Measurements from ENCODE around the gene TMPRSS2. TPM values are rescaled to one million over a fixed set of nuclear protein-coding genes. Genes with fewer than 3 reads are reported as not detected.

The TMPRSS2 gene
- total RNA-seq, 3 donors from 2014 or later (not counting 1 experiment from before 2014, with no cell fraction given), result not detected

- H3K27ac Mint-ChIP-seq, result no peak overlapping the region
- Histone ChIP-seq H3K4me1 (ENCODE audit: control insufficient read depth, insufficient read depth, low read length) (no peaks in the 10 kb centered on the region), H3K4me3 (ENCODE audit: low read length) (no peak overlapping the region), H3K27ac (ENCODE audit: low read length) (no peak overlapping the region), H3K9me3 (ENCODE audit: control insufficient read depth, insufficient read depth, low read length) (no peaks in the 10 kb centered on the region), H3K36me3 (ENCODE audit: control insufficient read depth, insufficient read depth, low read length) (no peaks in the 10 kb centered on the region), H3K27me3 (ENCODE audit: control insufficient read depth, insufficient read depth, low read length) (no peaks in the 10 kb centered on the region)
- H3K4me3 Mint-ChIP-seq, result no peak overlapping the region
- ATAC-seq (no peak), DNase-seq (no peak)
- WGBS (ENCODE audit: insufficient coverage), result 83% methylated on average over 8 of the region's 8 CpGs
- H3K9me3 Mint-ChIP-seq, result no peaks in the 10 kb centered on the region
- no peak for TF ChIP-seq CTCF (IDR thresholded peaks at IDR 0.05)
- no peaks in the 10 kb centered on the region for H3K4me1 Mint-ChIP-seq
- no peaks in the 10 kb centered on the region for H3K36me3 Mint-ChIP-seq
- H3K27me3 Mint-ChIP-seq (ENCODE audit: low read depth in 2 of 2), result peaks cover 5 to 9% of the 10 kb centered on the region in 2 donors
- intact Hi-C loops (cut with micrococcal nuclease), result no loop called here
Measured at GRCh38 chr21:41548781-41549180, 40.8 kb upstream of the TMPRSS2 start.

GRCh38 chr21:41547111-41547510, 39.2 kb upstream of the TMPRSS2 start:
- H3K4me1 ChIP-seq (ENCODE audit: control insufficient read depth, insufficient read depth, low read length), result no peaks in the 10 kb centered on the region
- ATAC-seq, result no peak
- no peaks in the 10 kb centered on the region for H3K27me3 ChIP-seq (ENCODE audit: control insufficient read depth, insufficient read depth, low read length)
- H3K36me3 ChIP-seq (ENCODE audit: control insufficient read depth, insufficient read depth, low read length), result no peaks in the 10 kb centered on the region
- DNase-seq, result no peak
- Mint-ChIP-seq H3K36me3 (no peaks in the 10 kb centered on the region), H3K27me3 (ENCODE audit: low read depth in 2 of 2) (peaks cover 9 to 10% of the 10 kb centered on the region in 2 donors), H3K4me3 (no peak overlapping the region), H3K9me3 (no peaks in the 10 kb centered on the region), H3K4me1 (no peaks in the 10 kb centered on the region), H3K27ac (no peak overlapping the region)
- no peak overlapping the region for H3K27ac ChIP-seq (ENCODE audit: low read length)
- intact Hi-C loops (cut with micrococcal nuclease), result no loop called here
- H3K4me3 ChIP-seq (ENCODE audit: low read length), result no peak overlapping the region
- H3K9me3 ChIP-seq (ENCODE audit: control insufficient read depth, insufficient read depth, low read length), result no peaks in the 10 kb centered on the region
- TF ChIP-seq CTCF (IDR thresholded peaks at IDR 0.05), result no peak
- 86% methylated on average over 3 of the region's 3 CpGs for WGBS (ENCODE audit: insufficient coverage)

- no peak for TF ChIP-seq CTCF (IDR thresholded peaks at IDR 0.05)
- no peaks in the 10 kb centered on the region for H3K27me3 ChIP-seq (ENCODE audit: control insufficient read depth, insufficient read depth, low read length)
- intact Hi-C loops (cut with micrococcal nuclease), result no loop called here
- H3K27ac ChIP-seq (ENCODE audit: low read length), result no peak overlapping the region
- no peaks in the 10 kb centered on the region for H3K4me1 ChIP-seq (ENCODE audit: control insufficient read depth, insufficient read depth, low read length)
- H3K4me3 ChIP-seq (ENCODE audit: low read length), result no peak overlapping the region
- Mint-ChIP-seq H3K9me3 (no peaks in the 10 kb centered on the region), H3K4me1 (no peaks in the 10 kb centered on the region), H3K36me3 (no peaks in the 10 kb centered on the region), H3K4me3 (no peak overlapping the region), H3K27me3 (ENCODE audit: low read depth in 2 of 2) (peaks cover 9 to 19% of the 10 kb centered on the region in 2 donors), H3K27ac (no peak overlapping the region)
- no peaks in the 10 kb centered on the region for H3K9me3 ChIP-seq (ENCODE audit: control insufficient read depth, insufficient read depth, low read length)
- no peaks in the 10 kb centered on the region for H3K36me3 ChIP-seq (ENCODE audit: control insufficient read depth, insufficient read depth, low read length)
- WGBS (ENCODE audit: insufficient coverage), result 44% methylated on average over 7 of the region's 7 CpGs
- DNase-seq (no peak), ATAC-seq (no peak)
Measured at GRCh38 chr21:41545500-41546359, 37.8 kb upstream of the TMPRSS2 start.

Data from natural killer cell (primary cell).